ENCODE measurements around the gene TMEM270. TPM values are rescaled to one million over a fixed set of nuclear protein-coding genes. Genes with fewer than 3 reads are reported as not detected.

The TMEM270 gene
- total RNA-seq, 2 donors from 2014 or later, result not detected

DNA sequence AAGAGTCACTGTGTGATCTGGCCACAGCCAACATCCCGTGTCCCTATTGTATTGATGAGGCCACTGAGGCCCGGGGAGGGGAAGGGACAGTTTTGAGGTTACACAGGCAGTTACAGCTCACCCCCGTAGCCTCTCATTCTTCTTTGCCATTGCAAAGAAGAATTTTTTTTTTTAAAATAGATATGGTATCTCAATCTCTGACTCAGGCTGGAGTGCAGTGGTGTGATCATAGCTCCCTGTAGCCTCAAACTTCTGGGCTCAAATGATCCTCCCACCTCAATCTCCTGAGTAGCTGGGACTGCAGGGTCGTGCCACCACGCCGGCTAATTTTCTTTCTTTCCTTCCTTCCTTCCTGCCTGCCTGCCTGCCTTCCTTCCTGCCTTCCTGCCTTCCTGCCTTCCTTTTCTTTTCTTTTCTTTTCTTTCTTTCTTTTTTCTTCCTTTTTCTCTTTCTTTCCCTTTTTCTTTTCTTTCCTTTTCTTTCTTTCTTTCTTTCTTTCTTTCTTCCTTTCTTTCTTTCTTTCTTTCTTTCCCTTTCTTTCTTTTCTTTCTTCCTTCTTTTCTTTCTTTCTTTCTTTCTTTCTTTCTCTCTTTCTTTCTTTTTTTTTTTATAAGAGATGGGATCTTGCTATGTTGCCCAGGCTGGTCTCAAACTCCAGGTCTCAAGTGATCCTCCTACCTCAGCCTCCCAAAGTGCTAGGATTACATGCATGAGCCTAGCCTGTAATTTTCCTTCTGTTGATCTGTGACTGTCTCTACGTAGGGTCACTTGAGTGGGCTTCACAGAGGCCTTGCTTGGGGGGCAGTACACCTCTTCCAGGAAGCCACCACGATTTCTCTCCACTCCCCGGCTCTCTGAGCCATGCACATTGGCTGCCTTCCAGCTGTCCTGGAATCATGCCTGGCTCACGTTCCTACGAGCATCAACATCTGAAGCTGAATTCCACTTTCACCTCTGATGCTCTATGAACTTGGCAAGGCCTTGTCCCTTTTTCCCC lies 31.3 kb downstream of the TMEM270 start:
- H3K4me1 Mint-ChIP-seq, result peaks cover 8% of the 10 kb centered on the region
- DNase-seq (no peak), ATAC-seq (no peak)
- peak overlapping the region; percentile 22 for H3K27ac Mint-ChIP-seq
- no peaks in the 10 kb centered on the region for H3K9me3 ChIP-seq (ENCODE audit: control insufficient read depth, low read length, poor library complexity, severe bottlenecking)
- H3K4me3 Mint-ChIP-seq, result peak overlapping the region; percentile 5
- peaks cover 39% of the 10 kb centered on the region for H3K27me3 Mint-ChIP-seq
- H3K36me3 Mint-ChIP-seq (ENCODE audit: low read depth), result peaks cover 6% of the 10 kb centered on the region

- peaks cover 32% of the 10 kb centered on the region for H3K27me3 Mint-ChIP-seq
- no peaks in the 10 kb centered on the region for H3K36me3 Mint-ChIP-seq (ENCODE audit: low read depth)
- H3K9me3 ChIP-seq (ENCODE audit: control insufficient read depth, low read length, poor library complexity, severe bottlenecking), result no peaks in the 10 kb centered on the region
- peaks cover 4% of the 10 kb centered on the region for H3K4me1 Mint-ChIP-seq
- ATAC-seq (no peak), DNase-seq (no peak)
- no peak overlapping the region for H3K4me3 Mint-ChIP-seq
- no peak overlapping the region for H3K27ac Mint-ChIP-seq
Measured at GRCh38 chr7:73893342-73894101, 32.6 kb downstream of the TMEM270 start.

GRCh38 chr7:73894166-73894565 lies 33.2 kb downstream of the TMEM270 start:
- no peaks in the 10 kb centered on the region for H3K9me3 ChIP-seq (ENCODE audit: control insufficient read depth, low read length, poor library complexity, severe bottlenecking)
- H3K4me3 Mint-ChIP-seq, result no peak overlapping the region
- H3K27ac Mint-ChIP-seq, result no peak overlapping the region
- H3K36me3 Mint-ChIP-seq (ENCODE audit: low read depth), result no peaks in the 10 kb centered on the region
- DNase-seq (no peak), ATAC-seq (no peak)
- H3K4me1 Mint-ChIP-seq, result peaks cover 4% of the 10 kb centered on the region
- H3K27me3 Mint-ChIP-seq, result peaks cover 32% of the 10 kb centered on the region

DNA sequence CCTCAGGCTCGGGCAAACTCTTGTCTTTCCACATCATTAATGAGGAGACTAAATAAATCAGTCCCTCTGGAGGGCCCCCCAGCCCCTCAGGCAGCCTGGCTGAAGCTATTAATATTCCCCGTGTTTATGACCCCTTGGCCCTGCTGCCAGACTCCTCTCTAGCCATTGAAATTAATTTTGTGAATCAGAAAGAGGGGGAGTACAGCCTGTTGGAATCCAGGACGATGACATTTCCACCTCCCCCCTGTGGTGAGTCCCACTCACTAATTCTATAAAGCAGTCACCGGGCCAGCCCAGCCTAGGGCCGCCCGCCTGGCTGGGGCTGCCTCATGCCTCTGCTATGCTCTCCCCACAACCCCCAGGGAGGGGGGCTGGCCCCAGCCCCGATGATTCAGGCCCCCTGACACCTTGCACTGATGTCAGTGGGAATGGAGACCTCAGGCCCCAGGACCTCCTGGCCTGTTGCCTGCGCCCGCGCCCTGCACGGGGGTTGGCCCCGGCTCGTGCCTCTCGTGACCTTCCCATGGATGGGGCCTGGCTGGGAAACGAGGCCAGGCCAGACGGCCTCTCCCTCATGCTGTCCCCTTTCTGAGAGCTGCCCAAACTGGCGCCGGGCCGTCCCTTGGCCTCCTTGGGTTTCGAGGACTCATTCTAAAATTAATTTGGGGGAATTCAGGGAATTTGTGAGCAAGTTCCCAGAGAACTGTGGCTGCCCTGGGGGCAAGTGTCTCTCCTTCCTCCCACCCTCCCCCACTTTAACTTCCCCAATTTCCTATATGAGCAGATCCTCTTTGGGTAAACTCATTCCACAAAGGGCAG lies 34.0 kb downstream of the TMEM270 start:
- DNase-seq, result no peak
- H3K27me3 Mint-ChIP-seq, result peaks cover 32% of the 10 kb centered on the region
- H3K4me3 Mint-ChIP-seq, result no peak overlapping the region
- no peak overlapping the region for H3K27ac Mint-ChIP-seq
- H3K36me3 Mint-ChIP-seq (ENCODE audit: low read depth), result no peaks in the 10 kb centered on the region
- no peaks in the 10 kb centered on the region for H3K9me3 ChIP-seq (ENCODE audit: control insufficient read depth, low read length, poor library complexity, severe bottlenecking)
- no peak for ATAC-seq
- peaks cover 4% of the 10 kb centered on the region for H3K4me1 Mint-ChIP-seq

- Mint-ChIP-seq H3K4me3 (no peak overlapping the region), H3K27ac (no peak overlapping the region), H3K36me3 (ENCODE audit: low read depth) (no peaks in the 10 kb centered on the region), H3K4me1 (peaks cover 2% of the 10 kb centered on the region), H3K27me3 (peaks cover 32% of the 10 kb centered on the region)
- ATAC-seq (no peak), DNase-seq (no peak)
- no peaks in the 10 kb centered on the region for H3K9me3 ChIP-seq (ENCODE audit: control insufficient read depth, low read length, poor library complexity, severe bottlenecking)
Measured at GRCh38 chr7:73895626-73896025, 34.7 kb downstream of the TMEM270 start.

GRCh38 chr7:73896454-73896853 lies 35.5 kb downstream of the TMEM270 start:
- H3K9me3 ChIP-seq (ENCODE audit: control insufficient read depth, low read length, poor library complexity, severe bottlenecking), result no peaks in the 10 kb centered on the region
- Mint-ChIP-seq H3K27ac (no peak overlapping the region), H3K4me3 (no peak overlapping the region), H3K4me1 (peaks cover 2% of the 10 kb centered on the region), H3K27me3 (peaks cover 32% of the 10 kb centered on the region), H3K36me3 (ENCODE audit: low read depth) (no peaks in the 10 kb centered on the region)
- ATAC-seq (no peak), DNase-seq (no peak)

DNA sequence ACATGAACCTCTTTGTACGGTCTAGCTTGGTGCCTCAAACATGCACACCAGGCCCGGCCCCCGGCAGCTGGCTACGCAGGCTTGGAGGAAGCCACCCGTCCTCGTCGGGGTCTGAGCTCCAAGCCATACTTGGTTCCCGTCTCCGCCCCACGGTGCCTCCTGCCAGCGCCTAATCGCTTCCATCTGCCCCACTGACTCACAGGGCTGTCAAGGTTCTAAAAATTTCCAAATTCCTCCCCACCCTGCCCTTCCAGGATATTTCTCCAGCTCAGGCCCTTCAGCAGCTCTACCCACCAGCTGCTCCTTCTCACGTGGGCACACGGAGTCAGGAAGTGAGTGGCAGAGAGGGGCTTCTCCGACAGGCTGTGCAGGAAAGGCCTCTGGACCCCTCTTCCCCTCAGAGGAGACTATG lies 38.8 kb downstream of the TMEM270 start:
- Mint-ChIP-seq H3K27me3 (peaks cover 10% of the 10 kb centered on the region), H3K36me3 (ENCODE audit: low read depth) (no peaks in the 10 kb centered on the region), H3K4me1 (no peaks in the 10 kb centered on the region), H3K4me3 (no peak overlapping the region), H3K27ac (no peak overlapping the region)
- no peaks in the 10 kb centered on the region for H3K9me3 ChIP-seq (ENCODE audit: control insufficient read depth, low read length, poor library complexity, severe bottlenecking)
- ATAC-seq, result no peak
- no peak for DNase-seq

GRCh38 chr7:73900286-73900685 lies 39.3 kb downstream of the TMEM270 start:
- no peak for DNase-seq
- H3K4me3 Mint-ChIP-seq, result no peak overlapping the region
- H3K27ac Mint-ChIP-seq, result no peak overlapping the region
- no peaks in the 10 kb centered on the region for H3K9me3 ChIP-seq (ENCODE audit: control insufficient read depth, low read length, poor library complexity, severe bottlenecking)
- no peaks in the 10 kb centered on the region for H3K36me3 Mint-ChIP-seq (ENCODE audit: low read depth)
- ATAC-seq, result no peak
- peaks cover 6% of the 10 kb centered on the region for H3K27me3 Mint-ChIP-seq
- no peaks in the 10 kb centered on the region for H3K4me1 Mint-ChIP-seq

DNA sequence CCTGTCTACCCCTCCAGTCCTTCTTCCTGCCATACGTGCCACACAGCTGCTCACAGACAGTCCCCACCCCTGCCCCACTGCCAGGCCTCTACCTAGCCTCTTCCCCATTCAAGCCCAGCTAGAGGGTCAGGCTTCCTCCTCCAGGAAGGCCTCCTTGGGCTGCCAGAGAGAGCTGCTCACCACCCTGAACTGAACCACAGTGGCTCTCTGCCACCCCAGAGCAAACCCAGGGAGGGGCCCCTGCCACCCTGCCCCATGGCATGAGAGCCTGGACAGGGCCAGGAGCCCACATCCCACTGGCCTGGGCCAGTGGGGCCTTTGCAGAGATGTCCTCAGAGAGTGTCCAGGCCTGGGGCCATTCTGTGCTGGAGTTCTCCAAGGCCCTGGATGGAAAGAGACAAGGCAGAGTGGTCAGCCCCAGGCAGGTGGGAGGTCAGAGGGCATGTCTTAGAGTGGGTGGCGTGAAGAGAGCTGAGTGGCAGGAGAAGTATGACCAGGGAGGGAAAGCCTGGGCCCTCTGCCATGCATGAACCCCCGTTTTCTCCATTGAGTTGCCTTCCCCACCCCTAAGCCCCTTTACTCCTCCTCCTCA lies 40.4 kb downstream of the TMEM270 start:
- Mint-ChIP-seq H3K36me3 (ENCODE audit: low read depth) (no peaks in the 10 kb centered on the region), H3K27ac (no peak overlapping the region), H3K27me3 (peaks cover 10% of the 10 kb centered on the region), H3K4me3 (no peak overlapping the region), H3K4me1 (peaks cover 2% of the 10 kb centered on the region)
- ATAC-seq, result no peak
- no peaks in the 10 kb centered on the region for H3K9me3 ChIP-seq (ENCODE audit: control insufficient read depth, low read length, poor library complexity, severe bottlenecking)
- DNase-seq, result no peak

- no peaks in the 10 kb centered on the region for H3K9me3 ChIP-seq (ENCODE audit: control insufficient read depth, low read length, poor library complexity, severe bottlenecking)
- DNase-seq (no peak), ATAC-seq (no peak)
- Mint-ChIP-seq H3K4me3 (no peak overlapping the region), H3K36me3 (ENCODE audit: low read depth) (no peaks in the 10 kb centered on the region), H3K4me1 (peaks cover 2% of the 10 kb centered on the region), H3K27me3 (peaks cover 9% of the 10 kb centered on the region), H3K27ac (no peak overlapping the region)
Measured at GRCh38 chr7:73901823-73902597, 41.1 kb downstream of the TMEM270 start.

DNA sequence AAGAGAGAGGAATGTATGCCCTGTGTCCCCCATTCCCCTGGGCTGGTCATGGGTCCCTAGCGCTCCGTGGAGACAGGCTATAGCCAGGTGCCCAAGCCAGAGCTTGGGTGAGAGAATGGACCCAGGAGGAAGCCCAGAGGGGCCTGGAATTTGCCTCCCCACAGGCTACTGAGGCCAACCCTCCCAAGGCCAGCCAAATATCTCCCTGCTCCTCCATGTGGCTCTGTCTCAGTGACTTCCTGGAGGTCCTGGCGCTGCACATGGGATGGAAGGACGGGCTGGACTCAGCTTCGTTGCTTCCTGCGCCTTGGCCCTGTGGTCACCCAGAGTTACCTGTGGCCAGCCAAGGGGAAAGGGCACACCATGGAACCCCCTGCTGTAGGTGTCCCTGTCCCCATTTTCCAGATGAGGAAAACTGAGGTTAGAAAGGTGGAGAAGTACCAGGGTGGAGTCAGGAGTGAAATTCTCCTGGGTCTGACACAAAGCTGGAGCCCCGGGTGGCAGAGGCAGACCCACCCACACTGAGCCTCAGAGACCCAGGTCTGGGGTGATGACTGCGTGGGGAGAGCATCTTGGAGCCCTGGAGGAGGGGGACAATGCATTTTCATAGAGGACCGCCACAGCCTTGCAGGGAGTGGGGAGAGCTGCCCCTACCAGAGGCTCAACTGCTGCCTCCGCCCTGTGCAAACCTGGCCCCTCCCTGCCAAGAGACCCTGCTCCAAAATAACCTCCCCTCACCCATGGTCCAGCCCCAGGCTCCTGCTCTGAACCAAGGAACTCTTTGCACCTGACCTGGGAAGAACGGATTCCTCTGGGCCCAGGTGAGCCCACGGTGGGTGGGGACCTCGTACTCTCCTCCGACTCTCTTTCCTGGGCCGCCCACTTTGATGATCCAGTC lies 42.6 kb downstream of the TMEM270 start:
- no peak for ATAC-seq
- Mint-ChIP-seq H3K4me1 (peaks cover 2% of the 10 kb centered on the region), H3K27me3 (peaks cover 24% of the 10 kb centered on the region), H3K36me3 (ENCODE audit: low read depth) (peaks cover 2% of the 10 kb centered on the region), H3K4me3 (no peak overlapping the region), H3K27ac (no peak overlapping the region)
- H3K9me3 ChIP-seq (ENCODE audit: control insufficient read depth, low read length, poor library complexity, severe bottlenecking), result no peaks in the 10 kb centered on the region
- DNase-seq, result no peak

All from T-helper 17 cell (primary cell).